HepG2 (cell line): ENCODE results near the gene UBR3. TPM values are rescaled to one million over a fixed set of nuclear protein-coding genes. Genes with fewer than 3 reads are reported as not detected.
A peak's percentile ranks its signal among the peaks of the same experiment; 100 is the strongest.

Experiments used
- CCAR2 ChIP-seq: fragments of 200-400 bp; formaldehyde crosslinking; optimal IDR thresholded peaks from 2 replicates; pipeline ENCODE3; 2018; ENCODE audit warnings: low read depth, mild to moderate bottlenecking, low read length, moderate library complexity
- GLI4 ChIP-seq: sonication (generic); formaldehyde crosslinking; IDR thresholded peaks from 2 replicates; pipeline ENCODE4 v1.5.1; 2020; ENCODE audit warnings: missing genetic modification reagents, mild to moderate bottlenecking, moderate library complexity, borderline replicate concordance
- GMEB2 ChIP-seq: IDR thresholded peaks from 2 replicates; pipeline ENCODE4 v1.6.1; 2016; ENCODE audit warnings: missing biosample characterization, missing genetic modification reagents, low read depth
- HDAC2 ChIP-seq: sonication (generic); formaldehyde crosslinking; IDR thresholded peaks from 2 replicates; pipeline ENCODE4 v1.4.0; 2020; ENCODE audit warnings: missing genetic modification reagents
- HMG20B ChIP-seq: conservative IDR thresholded peaks from 2 replicates; pipeline ENCODE4 v1.6.1; 2016; ENCODE audit warnings: missing genetic modification reagents, missing compliant biosample characterization
- HNRNPLL ChIP-seq: fragments of 200-400 bp; formaldehyde crosslinking; IDR thresholded peaks from 2 replicates; pipeline ENCODE4 v1.6.1; 2017; ENCODE audit warnings: mild to moderate bottlenecking, low read depth, low read length; ENCODE audit not compliant: poor library complexity, severe bottlenecking
- MED1 ChIP-seq: sonication (generic); formaldehyde crosslinking; IDR thresholded peaks from 2 replicates; pipeline ENCODE4 v1.4.0; 2020; ENCODE audit warnings: missing genetic modification reagents
- NFAT5 ChIP-seq: sonication (generic); formaldehyde crosslinking; IDR thresholded peaks from 2 replicates; pipeline ENCODE4 v1.4.0; 2020; ENCODE audit warnings: missing genetic modification reagents
- NR2F6 ChIP-seq, 2 experiments: IDR thresholded peaks; 2 replicates each; pipeline ENCODE4 v1.6.1; 2016; ENCODE audit warnings: antibody characterized with exemption in 1 of 2, mild to moderate bottlenecking in 1 of 2
- REPIN1 ChIP-seq: sonication (generic); formaldehyde crosslinking; IDR thresholded peaks from 2 replicates; pipeline ENCODE4 v1.8.0; 2022; ENCODE audit warnings: missing genetic modification reagents, low read depth, mild to moderate bottlenecking, borderline replicate concordance
- RORA ChIP-seq: sonication (generic); formaldehyde crosslinking; IDR thresholded peaks from 2 replicates; pipeline ENCODE4 v1.5.0; 2020; ENCODE audit warnings: mild to moderate bottlenecking, missing genetic modification reagents, moderate library complexity
- SOX5 ChIP-seq: IDR thresholded peaks from 2 replicates; pipeline ENCODE4 v1.6.1; 2016; ENCODE audit warnings: borderline replicate concordance
- SP140L ChIP-seq: sonication (generic); formaldehyde crosslinking; IDR thresholded peaks from 2 replicates; pipeline ENCODE4 v1.4.0; 2020; ENCODE audit warnings: missing genetic modification reagents, borderline replicate concordance
- THAP7 ChIP-seq: sonication (generic); formaldehyde crosslinking; IDR thresholded peaks from 2 replicates; pipeline ENCODE4 v1.8.1; 2023; ENCODE audit warnings: mild to moderate bottlenecking, missing genetic modification reagents
- TP53 ChIP-seq: sonication (generic); formaldehyde crosslinking; conservative IDR thresholded peaks from 2 replicates; pipeline ENCODE4 v1.4.0; 2020; ENCODE audit warnings: missing genetic modification reagents
- XBP1 ChIP-seq: sonication (generic); formaldehyde crosslinking; IDR thresholded peaks from 2 replicates; pipeline ENCODE4 v1.5.0; 2020; ENCODE audit warnings: missing genetic modification reagents
- ZBTB1 ChIP-seq: sonication (generic); formaldehyde crosslinking; IDR thresholded peaks from 2 replicates; pipeline ENCODE4 v1.4.0; 2020; ENCODE audit warnings: missing genetic modification reagents, borderline replicate concordance
- ZNF20 ChIP-seq: sonication (generic); formaldehyde crosslinking; IDR thresholded peaks from 2 replicates; pipeline ENCODE4 v1.4.0; 2020; ENCODE audit warnings: mild to moderate bottlenecking, moderate library complexity, missing genetic modification reagents
- ZNF24 ChIP-seq: fragments of 450-650 bp; IDR thresholded peaks from 2 replicates; pipeline ENCODE4 v1.6.1; 2017; ENCODE audit warnings: antibody characterized with exemption, mild to moderate bottlenecking
- ZNF383 ChIP-seq: sonication (generic); formaldehyde crosslinking; IDR thresholded peaks from 2 replicates; pipeline ENCODE4 v1.4.0; 2020; ENCODE audit warnings: missing genetic modification reagents, mild to moderate bottlenecking, borderline replicate concordance
- ZNF766 ChIP-seq: sonication (generic); formaldehyde crosslinking; IDR thresholded peaks from 2 replicates; pipeline ENCODE4 v1.5.0; 2020; ENCODE audit warnings: missing genetic modification reagents, borderline replicate concordance
- ZNF891 ChIP-seq: sonication (generic); formaldehyde crosslinking; IDR thresholded peaks from 2 replicates; pipeline ENCODE4 v1.5.0; 2020; ENCODE audit warnings: mild to moderate bottlenecking, missing genetic modification reagents
- polyA plus RNA-seq, 8 experiments: library from polyadenylated mRNA; depleted of rRNA in 3 of 8; stranded (reverse) in 7 of 8; unstranded in 1 of 8; fragments of >200 nt; fragmentation: Illumina TruSeq in 4 of 8; extraction: Trizol in 4 of 8; gene quantifications; 2 replicates each; pipeline versions ENCODE4 v1.2.1 to v1.2.3, GENCODE V29; 2011 to 2016; ENCODE audit warnings: low read depth in 4 of 8, missing spikeins in 1 of 8, mixed read lengths in 1 of 8; ENCODE audit not compliant: insufficient read depth in 1 of 8
- total RNA-seq, 5 experiments: library from RNA; depleted of rRNA; stranded (reverse); fragments of >200 nt; fragmentation: Illumina TruSeq; extraction: Trizol; gene quantifications; 2 replicates each; pipeline ENCODE4 v1.2.3, GENCODE V29; 2016; ENCODE audit warnings: low read depth in 1 of 5

The UBR3 gene
- total and polyA plus RNA-seq, 2 of the 13 experiments (the other 11 are each of a cell fraction or from before 2014, with no cell fraction given): 15.1 to 28.0 TPM

- TF ChIP-seq NFAT5 (CRISPR knock-in tag): 0 out of 2 replicates have a peak, but pooled peaks have one; percentile 92
- TF ChIP-seq RORA: 0 out of 2 replicates have a peak, but pooled peaks have one; percentile 6
- no peak for TF ChIP-seq ZNF20 (CRISPR knock-in tag)
- no peak for TF ChIP-seq XBP1
- peak; percentile 75 for TF ChIP-seq HDAC2 (CRISPR knock-in tag)
- TF ChIP-seq ZBTB1 (CRISPR knock-in tag): no peak; the same call in 1 of the 2 replicates
- no peak for TF ChIP-seq TP53 (CRISPR knock-in tag)
- TF ChIP-seq CCAR2: no peak
- TF ChIP-seq NR2F6 (IDR thresholded peaks at IDR 0.05): no peak
- TF ChIP-seq NR2F6 (CRISPR knock-in tag; IDR thresholded peaks at IDR 0.05): peak; percentile 42
- peak; percentile 52; the same call in 1 of the 2 replicates for TF ChIP-seq SOX5 (CRISPR knock-in tag)
- peak; percentile 76; the same call in 1 of the 2 replicates for TF ChIP-seq ZNF24
- TF ChIP-seq ZNF766 (CRISPR knock-in tag): peak; percentile 88; the same call in 1 of the 2 replicates
- peak; percentile 97; the same call in 1 of the 2 replicates for TF ChIP-seq ZNF383 (CRISPR knock-in tag)
- TF ChIP-seq SP140L: no peak; the same call in 1 of the 2 replicates
- peak; percentile 92 for TF ChIP-seq REPIN1 (CRISPR knock-in tag)
- TF ChIP-seq GMEB2: no peak
- peak; percentile 88 for TF ChIP-seq HNRNPLL
- TF ChIP-seq HMG20B: no peak; the same call in 1 of the 2 replicates
- TF ChIP-seq MED1: peak; percentile 90
- TF ChIP-seq ZNF891 (CRISPR knock-in tag): peak; percentile 97
- peak; percentile 35; the same call in 1 of the 2 replicates for TF ChIP-seq THAP7 (CRISPR knock-in tag)
- peak; percentile 91; the same call in 1 of the 2 replicates for TF ChIP-seq GLI4 (CRISPR knock-in tag)
Measured at GRCh38 chr2:169824373-169825333, 2.6 kb upstream of the UBR3 start, which contains the start of gene METTL5 (continued).
